ENCODE results near the gene RABL3. TPM values are rescaled to one million over a fixed set of nuclear protein-coding genes. Genes with fewer than 3 reads are reported as not detected.

RABL3 gene
- total and polyA plus RNA-seq, 7 donors: 10.3 to 34.0 (median 22.5) TPM

GRCh38 chr3:120646771-120647432 lies 95.4 kb downstream of the RABL3 start:
- no peak overlapping the region for H3K27ac ChIP-seq
- intact Hi-C loops (cut with DNase I): no loop called here
- ATAC-seq: peak in 2 of 4 donors; percentile 35 to 67

GRCh38 chr3:120645083-120645845 lies 97.1 kb downstream of the RABL3 start:
- ATAC-seq: no peak
- TF ChIP-seq CTCF (IDR thresholded peaks at IDR 0.05): no peak
- H3K9me3 ChIP-seq: no peaks in the 10 kb centered on the region
- 34 to 47% (median 46%) methylated on average over 5 of the region's 5 CpGs for WGBS, 3 donors
- no peaks in the 10 kb centered on the region for H3K36me3 ChIP-seq (ENCODE audit: insufficient read depth in 1 of 2, low read depth in 1 of 2)
- no peaks in the 10 kb centered on the region for H3K27me3 ChIP-seq (ENCODE audit: insufficient read depth in 3 of 3, low read length in 2 of 3)
- no peak for DNase-seq
- H3K4me1 ChIP-seq: no peaks in the 10 kb centered on the region
- H3K4me3 ChIP-seq: no peak overlapping the region
- intact Hi-C loops (cut with DNase I): no loop called here
- H3K27ac ChIP-seq: no peak overlapping the region

More at GRCh38 chr3:120646771-120647432, 95.4 kb downstream of the RABL3 start:
- H3K27me3 ChIP-seq (ENCODE audit: insufficient read depth in 3 of 3, low read length in 2 of 3): no peaks in the 10 kb centered on the region
- no peak for TF ChIP-seq CTCF (IDR thresholded peaks at IDR 0.05)
- DNase-seq: no peak
- H3K9me3 ChIP-seq: no peaks in the 10 kb centered on the region
- no peak overlapping the region for H3K4me3 ChIP-seq
- 55 to 67% (median 57%) methylated on average over 5 of the region's 5 CpGs for WGBS, 3 donors
- H3K36me3 ChIP-seq (ENCODE audit: insufficient read depth in 1 of 2, low read depth in 1 of 2): no peaks in the 10 kb centered on the region
- H3K4me1 ChIP-seq: no peaks in the 10 kb centered on the region

GRCh38 chr3:120642368-120642948 lies 99.9 kb downstream of the RABL3 start:
- no peaks in the 10 kb centered on the region for H3K27me3 ChIP-seq (ENCODE audit: insufficient read depth in 3 of 3, low read length in 2 of 3)
- no peak overlapping the region for H3K27ac ChIP-seq
- WGBS, 3 donors: 61 to 73% (median 71%) methylated on average over 4 of the region's 4 CpGs
- no peak for DNase-seq
- no peak for TF ChIP-seq CTCF (IDR thresholded peaks at IDR 0.05)
- H3K36me3 ChIP-seq (ENCODE audit: insufficient read depth in 1 of 2, low read depth in 1 of 2): no peaks in the 10 kb centered on the region
- no peaks in the 10 kb centered on the region for H3K9me3 ChIP-seq
- H3K4me1 ChIP-seq: no peaks in the 10 kb centered on the region
- intact Hi-C loops (cut with DNase I): no loop called here
- no peak for ATAC-seq
- H3K4me3 ChIP-seq: no peak overlapping the region

GRCh38 chr3:120641696-120642246 lies 100.5 kb downstream of the RABL3 start:
- 80 to 88% (median 82%) methylated on average over 2 of the region's 2 CpGs for WGBS, 3 donors
- intact Hi-C loops (cut with DNase I): no loop called here
- no peaks in the 10 kb centered on the region for H3K9me3 ChIP-seq
- DNase-seq (no peak), ATAC-seq (no peak)
- TF ChIP-seq CTCF (IDR thresholded peaks at IDR 0.05): no peak
- H3K4me3 ChIP-seq: no peak overlapping the region
- H3K36me3 ChIP-seq (ENCODE audit: insufficient read depth in 1 of 2, low read depth in 1 of 2): no peaks in the 10 kb centered on the region
- H3K4me1 ChIP-seq: no peaks in the 10 kb centered on the region
- H3K27ac ChIP-seq: no peak overlapping the region
- no peaks in the 10 kb centered on the region for H3K27me3 ChIP-seq (ENCODE audit: insufficient read depth in 3 of 3, low read length in 2 of 3)
